K562 (cell line): ENCODE measurements around the gene UBE2J2. TPM values are rescaled to one million over a fixed set of nuclear protein-coding genes. Genes with fewer than 3 reads are reported as not detected.
A peak's percentile ranks its signal among the peaks of the same experiment; 100 is the strongest.

Source experiments
- CEBPG ChIP-seq, 3 experiments: fragments of 200-800 bp in 1 of 3; sonication (Bioruptor generic) in 1 of 3; sonication (generic) in 1 of 3; formaldehyde crosslinking in 1 of 3; IDR thresholded peaks in 2 of 3; conservative IDR thresholded peaks in 1 of 3; 2 replicates each; pipeline versions ENCODE4 v1.6.1 to v1.8.0; 2016 to 2022; ENCODE audit warnings: missing compliant biosample characterization in 2 of 3, missing genetic modification characterization in 2 of 3, mild to moderate bottlenecking in 1 of 3, missing genetic modification reagents in 1 of 3
- ERF ChIP-seq: fragments of 450-650 bp; formaldehyde crosslinking; IDR thresholded peaks from 2 replicates; pipeline ENCODE4 v1.4.0; 2020; ENCODE audit warnings: mild to moderate bottlenecking, mixed read lengths
- KDM2B ChIP-seq: fragments of 250-450 bp; sonication (Bioruptor Pico); IDR thresholded peaks from 2 replicates; pipeline ENCODE4 v1.8.0; 2021; ENCODE audit warnings: mild to moderate bottlenecking, moderate library complexity
- KDM4B ChIP-seq, 2 experiments: fragments of 450-650 bp in 1 of 2; sonication (generic) in 1 of 2; IDR thresholded peaks; 2 replicates each; pipeline ENCODE4 v1.6.1; 2016 to 2017; ENCODE audit warnings: borderline replicate concordance in 2 of 2, antibody characterized with exemption in 1 of 2, low read depth in 1 of 2, mild to moderate bottlenecking in 1 of 2
- KLF10 ChIP-seq: fragments of 250-450 bp; sonication (Bioruptor Pico); IDR thresholded peaks from 2 replicates; pipeline ENCODE4 v1.6.1; 2021; ENCODE audit warnings: matching md5 sums
- MAFF ChIP-seq: IDR thresholded peaks from 2 replicates; pipeline ENCODE4 v1.6.1; 2012; ENCODE audit warnings: low read length, improper control_type of control experiment
- PHF20 ChIP-seq: fragments of 450-650 bp; IDR thresholded peaks from 2 replicates; pipeline ENCODE4 v1.6.1; 2018; ENCODE audit not compliant: partially characterized antibody
- TAL1 ChIP-seq: fragments of 450-650 bp; IDR thresholded peaks from 2 replicates; pipeline ENCODE4 v1.6.1; 2016; ENCODE audit warnings: mild to moderate bottlenecking
- ZBTB7A ChIP-seq: IDR thresholded peaks from 2 replicates; pipeline ENCODE4 v1.6.1; 2011; ENCODE audit warnings: low read depth, mild to moderate bottlenecking, low read length, moderate library complexity, borderline replicate concordance; ENCODE audit not compliant: control insufficient read depth
- polyA plus RNA-seq, 8 experiments: library from polyadenylated mRNA; depleted of rRNA in 4 of 8; stranded (reverse) in 5 of 8; unstranded in 3 of 8; fragments of >200 nt; fragmentation: Nextera tagmentation in 2 of 8; fragmentation: Illumina TruSeq in 1 of 8; extraction: Ambion mirVana in 2 of 8; extraction: Trizol in 1 of 8; gene quantifications; 2 replicates each; pipeline versions ENCODE4 v1.2.1 to v1.2.3, GENCODE V29; 2011 to 2014; ENCODE audit warnings: inconsistent platforms in 1 of 8, missing spikeins in 1 of 8
- total RNA-seq, 7 experiments: library from RNA; depleted of rRNA in 6 of 7; stranded (reverse); fragments of >200 nt in 6 of 7; fragmentation: Illumina TruSeq in 2 of 7; extraction: Trizol in 2 of 7; gene quantifications; 2 replicates each; pipeline versions ENCODE4 v1.2.1 to v1.2.3, GENCODE V29; 2011 to 2021; ENCODE audit warnings: low replicate concordance in 1 of 7
- TF ChIP-seq, protein P1 (sequence below): fragments of 450-650 bp; formaldehyde crosslinking; IDR thresholded peaks from 2 replicates; pipeline ENCODE4 v1.4.0; 2020; ENCODE audit warnings: mild to moderate bottlenecking, moderate library complexity
- TF ChIP-seq, protein P2 (sequence below): sonication (generic); formaldehyde crosslinking; IDR thresholded peaks from 2 replicates; pipeline ENCODE4 v1.8.0; 2022; ENCODE audit warnings: mild to moderate bottlenecking, missing genetic modification reagents
- TF ChIP-seq, protein P3 (sequence below): fragments of 250-450 bp; sonication (Bioruptor Pico); IDR thresholded peaks from 2 replicates; pipeline ENCODE4 v1.8.0; 2021; ENCODE audit warnings: borderline replicate concordance, mild to moderate bottlenecking, moderate library complexity; ENCODE audit not compliant: poor library complexity, severe bottlenecking
- TF ChIP-seq, protein P4 (sequence below): fragments of 450-650 bp; IDR thresholded peaks from 2 replicates; pipeline ENCODE4 v1.7.0; 2016; ENCODE audit warnings: borderline replicate concordance
- TF ChIP-seq, protein P5 (sequence below): sonication (generic); formaldehyde crosslinking; IDR thresholded peaks from 2 replicates; pipeline ENCODE4 v1.8.1; 2023; ENCODE audit warnings: mild to moderate bottlenecking, missing genetic modification reagents

The UBE2J2 gene
- total and polyA plus RNA-seq, 9 of the 15 experiments (the other 6 are each of a cell fraction or from before 2014, with no cell fraction given), result 0.93 to 112 (median 75.5) TPM

DNA sequence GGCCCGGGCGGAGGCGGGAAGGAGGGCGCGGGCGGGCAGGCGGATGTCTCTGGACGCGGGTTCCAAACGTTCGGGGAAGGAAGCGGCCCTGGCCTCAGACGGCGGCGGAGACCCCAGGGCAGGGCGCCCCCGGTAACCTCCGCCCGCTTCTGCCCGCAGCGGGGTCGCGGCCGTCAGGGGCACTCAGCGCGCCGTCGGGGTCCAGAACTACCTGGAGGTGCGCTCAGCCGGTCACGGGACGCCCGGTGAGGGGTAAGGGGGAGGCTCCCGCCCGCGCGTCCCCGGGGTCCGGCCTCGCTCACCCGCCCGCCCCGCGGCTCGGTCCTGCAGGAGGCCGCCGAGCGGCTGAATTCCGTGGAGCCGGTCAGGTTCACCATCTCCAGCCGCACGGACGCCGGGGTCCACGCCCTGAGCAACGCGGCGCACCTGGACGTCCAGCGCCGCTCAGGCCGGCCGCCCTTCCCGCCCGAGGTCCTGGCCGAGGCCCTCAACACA is 35.1 kb upstream of the UBE2J2 start (continued):
- no peak for TF ChIP-seq KLF10
- TF ChIP-seq, protein P1, sequence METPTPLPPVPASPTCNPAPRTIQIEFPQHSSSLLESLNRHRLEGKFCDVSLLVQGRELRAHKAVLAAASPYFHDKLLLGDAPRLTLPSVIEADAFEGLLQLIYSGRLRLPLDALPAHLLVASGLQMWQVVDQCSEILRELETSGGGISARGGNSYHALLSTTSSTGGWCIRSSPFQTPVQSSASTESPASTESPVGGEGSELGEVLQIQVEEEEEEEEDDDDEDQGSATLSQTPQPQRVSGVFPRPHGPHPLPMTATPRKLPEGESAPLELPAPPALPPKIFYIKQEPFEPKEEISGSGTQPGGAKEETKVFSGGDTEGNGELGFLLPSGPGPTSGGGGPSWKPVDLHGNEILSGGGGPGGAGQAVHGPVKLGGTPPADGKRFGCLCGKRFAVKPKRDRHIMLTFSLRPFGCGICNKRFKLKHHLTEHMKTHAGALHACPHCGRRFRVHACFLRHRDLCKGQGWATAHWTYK, result peak; percentile 65; the same call in 1 of the 2 replicates
- TF ChIP-seq, protein P2, sequence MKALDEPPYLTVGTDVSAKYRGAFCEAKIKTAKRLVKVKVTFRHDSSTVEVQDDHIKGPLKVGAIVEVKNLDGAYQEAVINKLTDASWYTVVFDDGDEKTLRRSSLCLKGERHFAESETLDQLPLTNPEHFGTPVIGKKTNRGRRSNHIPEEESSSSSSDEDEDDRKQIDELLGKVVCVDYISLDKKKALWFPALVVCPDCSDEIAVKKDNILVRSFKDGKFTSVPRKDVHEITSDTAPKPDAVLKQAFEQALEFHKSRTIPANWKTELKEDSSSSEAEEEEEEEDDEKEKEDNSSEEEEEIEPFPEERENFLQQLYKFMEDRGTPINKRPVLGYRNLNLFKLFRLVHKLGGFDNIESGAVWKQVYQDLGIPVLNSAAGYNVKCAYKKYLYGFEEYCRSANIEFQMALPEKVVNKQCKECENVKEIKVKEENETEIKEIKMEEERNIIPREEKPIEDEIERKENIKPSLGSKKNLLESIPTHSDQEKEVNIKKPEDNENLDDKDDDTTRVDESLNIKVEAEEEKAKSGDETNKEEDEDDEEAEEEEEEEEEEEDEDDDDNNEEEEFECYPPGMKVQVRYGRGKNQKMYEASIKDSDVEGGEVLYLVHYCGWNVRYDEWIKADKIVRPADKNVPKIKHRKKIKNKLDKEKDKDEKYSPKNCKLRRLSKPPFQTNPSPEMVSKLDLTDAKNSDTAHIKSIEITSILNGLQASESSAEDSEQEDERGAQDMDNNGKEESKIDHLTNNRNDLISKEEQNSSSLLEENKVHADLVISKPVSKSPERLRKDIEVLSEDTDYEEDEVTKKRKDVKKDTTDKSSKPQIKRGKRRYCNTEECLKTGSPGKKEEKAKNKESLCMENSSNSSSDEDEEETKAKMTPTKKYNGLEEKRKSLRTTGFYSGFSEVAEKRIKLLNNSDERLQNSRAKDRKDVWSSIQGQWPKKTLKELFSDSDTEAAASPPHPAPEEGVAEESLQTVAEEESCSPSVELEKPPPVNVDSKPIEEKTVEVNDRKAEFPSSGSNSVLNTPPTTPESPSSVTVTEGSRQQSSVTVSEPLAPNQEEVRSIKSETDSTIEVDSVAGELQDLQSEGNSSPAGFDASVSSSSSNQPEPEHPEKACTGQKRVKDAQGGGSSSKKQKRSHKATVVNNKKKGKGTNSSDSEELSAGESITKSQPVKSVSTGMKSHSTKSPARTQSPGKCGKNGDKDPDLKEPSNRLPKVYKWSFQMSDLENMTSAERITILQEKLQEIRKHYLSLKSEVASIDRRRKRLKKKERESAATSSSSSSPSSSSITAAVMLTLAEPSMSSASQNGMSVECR, result peak; percentile 72; the same call in 1 of the 2 replicates
- no peak for TF ChIP-seq TAL1
- TF ChIP-seq, protein P3, sequence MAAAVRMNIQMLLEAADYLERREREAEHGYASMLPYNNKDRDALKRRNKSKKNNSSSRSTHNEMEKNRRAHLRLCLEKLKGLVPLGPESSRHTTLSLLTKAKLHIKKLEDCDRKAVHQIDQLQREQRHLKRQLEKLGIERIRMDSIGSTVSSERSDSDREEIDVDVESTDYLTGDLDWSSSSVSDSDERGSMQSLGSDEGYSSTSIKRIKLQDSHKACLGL (CRISPR knock-in tag), result peak; percentile 69
- peak; percentile 43; the same call in 1 of the 2 replicates for TF ChIP-seq ZBTB7A
- peak; percentile 27; the same call in 1 of the 2 replicates for TF ChIP-seq CEBPG (CRISPR knock-in tag; IDR thresholded peaks at IDR 0.05)
- no peak for TF ChIP-seq CEBPG (tag; conservative IDR thresholded peaks at IDR 0.05 in 1 of 2, IDR thresholded peaks at IDR 0.05 in 1 of 2)
- no peak for TF ChIP-seq MAFF
- TF ChIP-seq KDM2B (CRISPR knock-in tag), result peak; percentile 95
- TF ChIP-seq, protein P4, sequence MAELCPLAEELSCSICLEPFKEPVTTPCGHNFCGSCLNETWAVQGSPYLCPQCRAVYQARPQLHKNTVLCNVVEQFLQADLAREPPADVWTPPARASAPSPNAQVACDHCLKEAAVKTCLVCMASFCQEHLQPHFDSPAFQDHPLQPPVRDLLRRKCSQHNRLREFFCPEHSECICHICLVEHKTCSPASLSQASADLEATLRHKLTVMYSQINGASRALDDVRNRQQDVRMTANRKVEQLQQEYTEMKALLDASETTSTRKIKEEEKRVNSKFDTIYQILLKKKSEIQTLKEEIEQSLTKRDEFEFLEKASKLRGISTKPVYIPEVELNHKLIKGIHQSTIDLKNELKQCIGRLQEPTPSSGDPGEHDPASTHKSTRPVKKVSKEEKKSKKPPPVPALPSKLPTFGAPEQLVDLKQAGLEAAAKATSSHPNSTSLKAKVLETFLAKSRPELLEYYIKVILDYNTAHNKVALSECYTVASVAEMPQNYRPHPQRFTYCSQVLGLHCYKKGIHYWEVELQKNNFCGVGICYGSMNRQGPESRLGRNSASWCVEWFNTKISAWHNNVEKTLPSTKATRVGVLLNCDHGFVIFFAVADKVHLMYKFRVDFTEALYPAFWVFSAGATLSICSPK, result no peak
- TF ChIP-seq KDM4B (IDR thresholded peaks at IDR 0.05; ENCODE audit: borderline replicate concordance in 2 of 2, low read depth in 1 of 2), result 0 out of 4 replicates have a peak, but pooled peaks of 1 of the 2 experiments have one; percentile 5
- TF ChIP-seq PHF20, result peak; percentile 26
- TF ChIP-seq, protein P5, sequence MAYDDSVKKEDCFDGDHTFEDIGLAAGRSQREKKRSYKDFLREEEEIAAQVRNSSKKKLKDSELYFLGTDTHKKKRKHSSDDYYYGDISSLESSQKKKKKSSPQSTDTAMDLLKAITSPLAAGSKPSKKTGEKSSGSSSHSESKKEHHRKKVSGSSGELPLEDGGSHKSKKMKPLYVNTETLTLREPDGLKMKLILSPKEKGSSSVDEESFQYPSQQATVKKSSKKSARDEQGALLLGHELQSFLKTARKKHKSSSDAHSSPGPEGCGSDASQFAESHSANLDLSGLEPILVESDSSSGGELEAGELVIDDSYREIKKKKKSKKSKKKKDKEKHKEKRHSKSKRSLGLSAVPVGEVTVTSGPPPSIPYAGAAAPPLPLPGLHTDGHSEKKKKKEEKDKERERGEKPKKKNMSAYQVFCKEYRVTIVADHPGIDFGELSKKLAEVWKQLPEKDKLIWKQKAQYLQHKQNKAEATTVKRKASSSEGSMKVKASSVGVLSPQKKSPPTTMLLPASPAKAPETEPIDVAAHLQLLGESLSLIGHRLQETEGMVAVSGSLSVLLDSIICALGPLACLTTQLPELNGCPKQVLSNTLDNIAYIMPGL, result 0 out of 2 replicates have a peak, but pooled peaks have one; percentile 17
- 0 out of 2 replicates have a peak, but pooled peaks have one; percentile 18 for TF ChIP-seq ERF
